Testis (tissue), 2 donors: ENCODE results near the gene CMTM8.

Source experiments
- POLR2A ChIP-seq: fragments of 450-650 bp; IDR thresholded peaks from one replicate; pipeline ENCODE4 v1.6.1; 2017; ENCODE audit warnings: antibody characterized with exemption, mild to moderate bottlenecking, moderate library complexity
- TF ChIP-seq, protein P1 (sequence below), 3 experiments: fragments of 450-650 bp in 2 of 3; fragments of 200-600 bp in 1 of 3; sonication (generic) in 1 of 3; IDR thresholded peaks; one replicate each; pipeline ENCODE4 v1.5.1; 2016 to 2019; ENCODE audit warnings: antibody characterized with exemption in 3 of 3, mild to moderate bottlenecking in 2 of 3, moderate library complexity in 1 of 3

GRCh38 chr3:32376115-32376514, 137.6 kb downstream of the CMTM8 start:
- TF ChIP-seq, protein P1, sequence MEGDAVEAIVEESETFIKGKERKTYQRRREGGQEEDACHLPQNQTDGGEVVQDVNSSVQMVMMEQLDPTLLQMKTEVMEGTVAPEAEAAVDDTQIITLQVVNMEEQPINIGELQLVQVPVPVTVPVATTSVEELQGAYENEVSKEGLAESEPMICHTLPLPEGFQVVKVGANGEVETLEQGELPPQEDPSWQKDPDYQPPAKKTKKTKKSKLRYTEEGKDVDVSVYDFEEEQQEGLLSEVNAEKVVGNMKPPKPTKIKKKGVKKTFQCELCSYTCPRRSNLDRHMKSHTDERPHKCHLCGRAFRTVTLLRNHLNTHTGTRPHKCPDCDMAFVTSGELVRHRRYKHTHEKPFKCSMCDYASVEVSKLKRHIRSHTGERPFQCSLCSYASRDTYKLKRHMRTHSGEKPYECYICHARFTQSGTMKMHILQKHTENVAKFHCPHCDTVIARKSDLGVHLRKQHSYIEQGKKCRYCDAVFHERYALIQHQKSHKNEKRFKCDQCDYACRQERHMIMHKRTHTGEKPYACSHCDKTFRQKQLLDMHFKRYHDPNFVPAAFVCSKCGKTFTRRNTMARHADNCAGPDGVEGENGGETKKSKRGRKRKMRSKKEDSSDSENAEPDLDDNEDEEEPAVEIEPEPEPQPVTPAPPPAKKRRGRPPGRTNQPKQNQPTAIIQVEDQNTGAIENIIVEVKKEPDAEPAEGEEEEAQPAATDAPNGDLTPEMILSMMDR (IDR thresholded peaks at IDR 0.05): no peak
- TF ChIP-seq POLR2A: no peak
